Activated T-helper 1 cell treated with Interleukin-2 at 50 U/mL for 16 hours (primary cell): ENCODE measurements around the gene COL27A1.
"Not testable (repeated sequence)": the region's sequence is repeated elsewhere in the genome, so short reads cannot be mapped to it uniquely, and the experiment has no call there.

Source experiments
- DNase-seq: peaks from one replicate; pipeline ENCODE4 v3.0.0-alpha.2; 2020; ENCODE audit warnings: low read depth

The COL27A1 gene

GRCh38 chr9:114324492-114324891, 169.2 kb downstream of the COL27A1 start:
- DNase-seq = no peak

- not testable (repeated sequence) for DNase-seq
These were observed 169.6 kb downstream of the COL27A1 start for GRCh38 chr9:114324965-114325364.

GRCh38 chr9:114325684-114326254, 170.4 kb downstream of the COL27A1 start:
- not testable (repeated sequence) for DNase-seq

GRCh38 chr9:114327749-114328148, 172.4 kb downstream of the COL27A1 start:
- no peak for DNase-seq

- DNase-seq = not testable (repeated sequence)
These were observed 173.1 kb downstream of the COL27A1 start for GRCh38 chr9:114328357-114328820.

- not testable (repeated sequence) for DNase-seq
These were observed 173.7 kb downstream of the COL27A1 start for GRCh38 chr9:114328937-114329624.

GRCh38 chr9:114329625-114330022, 174.3 kb downstream of the COL27A1 start, which contains the start of gene ORM2:
Gene ORM2 (plus strand): TSS chr9:114329869. CDS start chr9:114329905, 36 bp downstream.
- DNase-seq = not testable (repeated sequence)

- DNase-seq = no peak
These were observed 175.3 kb downstream of the COL27A1 start for GRCh38 chr9:114330636-114331035.

GRCh38 chr9:114331229-114332195, 176.2 kb downstream of the COL27A1 start:
- not testable (repeated sequence) for DNase-seq

- DNase-seq = not testable (repeated sequence)
These were observed 177.2 kb downstream of the COL27A1 start for GRCh38 chr9:114332474-114333040.

GRCh38 chr9:114333718-114334117, 178.4 kb downstream of the COL27A1 start:
- not testable (repeated sequence) for DNase-seq

- no peak for DNase-seq
These were observed 179.2 kb downstream of the COL27A1 start for GRCh38 chr9:114334490-114334889.

- DNase-seq = no peak
These were observed 180.4 kb downstream of the COL27A1 start for GRCh38 chr9:114335745-114336144.

GRCh38 chr9:114336157-114336556, 180.8 kb downstream of the COL27A1 start:
- no peak for DNase-seq

GRCh38 chr9:114336699-114337395, 181.5 kb downstream of the COL27A1 start:
- DNase-seq = no peak

GRCh38 chr9:114338187-114338586, 182.8 kb downstream of the COL27A1 start:
- DNase-seq = no peak

- DNase-seq = peak; percentile 31
These were observed 184.0 kb downstream of the COL27A1 start for GRCh38 chr9:114339130-114339908.

- no peak for DNase-seq
These were observed 186.0 kb downstream of the COL27A1 start for GRCh38 chr9:114341152-114341830.

GRCh38 chr9:114341991-114342390, 186.7 kb downstream of the COL27A1 start:
- DNase-seq = no peak
